ENCODE data around the gene NSD2. TPM values are rescaled to one million over a fixed set of nuclear protein-coding genes. Genes with fewer than 3 reads are reported as not detected.

NSD2 gene
- total and polyA plus RNA-seq, 12 donors: 11.1 to 187 (median 25.2) TPM

DNA sequence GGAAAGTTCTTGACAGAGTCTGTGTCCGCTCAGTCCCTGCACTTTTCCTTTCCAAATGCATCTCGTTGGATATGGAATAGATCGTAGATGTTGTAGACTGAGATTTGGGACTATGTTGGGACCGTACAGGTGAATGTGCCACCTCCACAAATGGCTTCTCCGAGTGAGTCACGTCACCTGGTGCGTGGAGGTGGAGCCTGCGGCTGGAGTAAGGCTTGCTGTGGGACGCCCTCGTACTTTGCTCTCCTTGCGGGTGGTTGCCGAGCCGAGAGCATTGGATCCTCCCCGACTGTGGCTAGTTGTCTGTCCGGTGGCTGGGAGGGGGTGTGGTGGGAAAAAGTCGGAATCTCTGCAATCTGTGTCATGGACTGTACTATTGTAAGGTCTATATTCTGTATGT is 77.0 kb downstream of the NSD2 start:
- Histone ChIP-seq H3K36me3 (replicated peaks in 1 of 2) (no peaks in the 10 kb centered on the region), H3K4me3 (no peak overlapping the region), H3K27ac (no peak overlapping the region), H3K27me3 (no peaks in the 10 kb centered on the region), H3K9me3 (replicated peaks in 1 of 3) (no peaks in the 10 kb centered on the region), H3K4me1 (replicated peaks in 1 of 2) (no peaks in the 10 kb centered on the region)
- 91 to 96% (median 95%) methylated on average over 16 of the region's 16 CpGs for WGBS, 4 donors
- no peak for DNase-seq
- TF ChIP-seq, protein P1, sequence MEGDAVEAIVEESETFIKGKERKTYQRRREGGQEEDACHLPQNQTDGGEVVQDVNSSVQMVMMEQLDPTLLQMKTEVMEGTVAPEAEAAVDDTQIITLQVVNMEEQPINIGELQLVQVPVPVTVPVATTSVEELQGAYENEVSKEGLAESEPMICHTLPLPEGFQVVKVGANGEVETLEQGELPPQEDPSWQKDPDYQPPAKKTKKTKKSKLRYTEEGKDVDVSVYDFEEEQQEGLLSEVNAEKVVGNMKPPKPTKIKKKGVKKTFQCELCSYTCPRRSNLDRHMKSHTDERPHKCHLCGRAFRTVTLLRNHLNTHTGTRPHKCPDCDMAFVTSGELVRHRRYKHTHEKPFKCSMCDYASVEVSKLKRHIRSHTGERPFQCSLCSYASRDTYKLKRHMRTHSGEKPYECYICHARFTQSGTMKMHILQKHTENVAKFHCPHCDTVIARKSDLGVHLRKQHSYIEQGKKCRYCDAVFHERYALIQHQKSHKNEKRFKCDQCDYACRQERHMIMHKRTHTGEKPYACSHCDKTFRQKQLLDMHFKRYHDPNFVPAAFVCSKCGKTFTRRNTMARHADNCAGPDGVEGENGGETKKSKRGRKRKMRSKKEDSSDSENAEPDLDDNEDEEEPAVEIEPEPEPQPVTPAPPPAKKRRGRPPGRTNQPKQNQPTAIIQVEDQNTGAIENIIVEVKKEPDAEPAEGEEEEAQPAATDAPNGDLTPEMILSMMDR (IDR thresholded peaks at IDR 0.05): no peak
- no peak for TF ChIP-seq POLR2A (IDR thresholded peaks at IDR 0.05)
- intact Hi-C loops (cut with DNase I): no loop called here

DNA sequence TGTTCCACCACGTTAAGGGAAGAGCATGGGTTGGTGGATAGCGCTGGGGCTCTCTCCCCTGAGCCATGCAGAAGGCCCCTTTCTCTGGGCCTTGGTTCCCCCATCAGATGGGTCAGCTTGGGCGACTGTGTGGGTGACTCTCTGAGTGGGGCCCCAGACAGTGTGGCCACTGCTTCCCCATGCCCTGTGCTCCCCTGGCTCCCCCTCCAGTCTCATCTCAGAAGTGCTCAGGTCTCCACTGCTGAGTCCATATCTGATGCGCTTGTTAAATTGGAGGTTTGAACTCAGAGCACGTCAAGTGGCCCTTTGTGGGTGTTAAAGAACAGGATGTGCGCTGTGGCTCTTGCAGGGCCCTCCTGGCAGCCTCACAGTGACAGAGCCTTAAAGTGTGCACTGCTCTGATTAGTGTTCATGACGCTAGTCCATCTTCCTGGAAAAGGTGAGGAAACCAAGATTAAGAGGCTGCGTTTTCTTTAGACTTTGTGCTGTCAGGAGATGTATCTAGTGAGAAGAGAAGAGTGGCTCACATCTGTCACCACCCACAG is 77.8 kb downstream of the NSD2 start:
- 93 to 98% (median 96%) methylated on average over 6 to 8 of the region's 8 CpGs for WGBS, 4 donors
- no peaks in the 10 kb centered on the region for H3K4me1 ChIP-seq (replicated peaks in 1 of 2)
- TF ChIP-seq, protein P1 (IDR thresholded peaks at IDR 0.05): no peak
- TF ChIP-seq POLR2A (IDR thresholded peaks at IDR 0.05): no peak
- H3K4me3 ChIP-seq: no peak overlapping the region
- intact Hi-C loops (cut with DNase I): no loop called here
- H3K9me3 ChIP-seq (replicated peaks in 1 of 3): no peaks in the 10 kb centered on the region
- H3K27ac ChIP-seq: no peak overlapping the region
- DNase-seq: no peak
- H3K36me3 ChIP-seq (replicated peaks in 1 of 2): no peaks in the 10 kb centered on the region
- no peaks in the 10 kb centered on the region for H3K27me3 ChIP-seq

DNA sequence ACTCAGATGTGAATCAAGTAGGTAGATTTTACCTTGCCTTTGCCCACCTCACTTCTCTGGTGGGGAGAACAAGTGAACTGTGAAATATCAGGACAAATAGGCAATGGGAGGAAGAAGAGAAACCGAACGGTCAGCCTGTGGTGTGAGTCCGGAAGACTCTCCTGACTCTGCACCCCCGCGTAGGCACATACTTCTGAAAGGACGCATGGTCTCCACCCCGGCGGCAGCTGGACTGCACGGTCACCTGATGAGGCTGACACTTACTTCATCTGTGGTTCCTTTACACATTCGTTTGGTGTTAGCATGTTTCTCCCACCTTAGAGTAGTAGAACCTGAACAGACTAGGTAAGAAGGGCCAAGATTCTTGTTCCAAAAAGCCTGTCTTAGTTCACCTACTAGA is 79.2 kb downstream of the NSD2 start:
- intact Hi-C loops (cut with DNase I): no loop called here
- H3K4me3 ChIP-seq: no peak overlapping the region
- H3K4me1 ChIP-seq (replicated peaks in 1 of 2): no peaks in the 10 kb centered on the region
- no peaks in the 10 kb centered on the region for H3K9me3 ChIP-seq (replicated peaks in 1 of 3)
- peaks cover 0 to 4% of the 10 kb centered on the region in 2 donors for H3K36me3 ChIP-seq (replicated peaks in 1 of 2)
- TF ChIP-seq POLR2A (IDR thresholded peaks at IDR 0.05): no peak
- no peaks in the 10 kb centered on the region for H3K27me3 ChIP-seq
- no peak overlapping the region for H3K27ac ChIP-seq
- DNase-seq: no peak
- 94 to 96% (median 95%) methylated on average over 10 of the region's 10 CpGs for WGBS, 4 donors

DNA sequence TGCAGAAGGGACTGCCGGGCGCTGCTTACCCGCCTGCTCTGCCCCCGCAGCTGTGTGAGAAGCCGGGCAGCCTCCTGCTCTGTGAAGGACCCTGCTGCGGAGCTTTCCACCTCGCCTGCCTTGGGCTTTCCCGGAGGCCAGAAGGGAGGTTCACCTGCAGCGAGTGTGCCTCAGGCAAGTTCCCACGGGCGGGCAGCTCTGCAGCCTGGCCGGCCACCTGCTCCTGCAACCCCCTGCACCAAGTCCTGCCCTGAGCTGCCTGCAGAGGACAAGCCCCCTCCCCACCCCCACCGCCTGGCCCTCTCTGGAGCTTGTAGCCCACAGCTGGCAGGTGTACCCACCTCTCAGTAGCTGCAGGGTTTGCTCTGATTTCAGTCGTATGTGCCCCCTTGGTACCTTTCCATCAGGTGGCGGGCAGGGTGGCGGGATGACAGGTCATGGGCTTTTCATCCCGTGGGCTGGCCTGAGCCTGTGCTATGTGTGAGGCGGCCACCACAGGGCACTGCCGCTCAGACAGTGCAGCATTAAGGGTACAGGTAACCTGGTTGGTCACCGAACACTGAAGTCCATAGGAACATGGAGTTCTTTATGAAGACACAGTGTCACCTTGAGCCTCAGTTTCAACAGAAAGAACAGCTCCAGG is 81.0 kb downstream of the NSD2 start:
- no peak for DNase-seq
- no peak for TF ChIP-seq POLR2A (IDR thresholded peaks at IDR 0.05)
- TF ChIP-seq, protein P1 (IDR thresholded peaks at IDR 0.05): no peak
- 93 to 98% (median 94%) methylated on average over 10 to 20 of the region's 20 CpGs for WGBS, 4 donors
- intact Hi-C loops (cut with DNase I): no loop called here
- H3K4me3 ChIP-seq: no peak overlapping the region
- no peak overlapping the region for H3K27ac ChIP-seq
- H3K36me3 ChIP-seq (replicated peaks in 1 of 2): peaks cover 0 to 7% of the 10 kb centered on the region in 2 donors
- no peaks in the 10 kb centered on the region for H3K9me3 ChIP-seq (replicated peaks in 1 of 3)
- H3K27me3 ChIP-seq: no peaks in the 10 kb centered on the region
- H3K4me1 ChIP-seq (replicated peaks in 1 of 2): no peaks in the 10 kb centered on the region

DNA sequence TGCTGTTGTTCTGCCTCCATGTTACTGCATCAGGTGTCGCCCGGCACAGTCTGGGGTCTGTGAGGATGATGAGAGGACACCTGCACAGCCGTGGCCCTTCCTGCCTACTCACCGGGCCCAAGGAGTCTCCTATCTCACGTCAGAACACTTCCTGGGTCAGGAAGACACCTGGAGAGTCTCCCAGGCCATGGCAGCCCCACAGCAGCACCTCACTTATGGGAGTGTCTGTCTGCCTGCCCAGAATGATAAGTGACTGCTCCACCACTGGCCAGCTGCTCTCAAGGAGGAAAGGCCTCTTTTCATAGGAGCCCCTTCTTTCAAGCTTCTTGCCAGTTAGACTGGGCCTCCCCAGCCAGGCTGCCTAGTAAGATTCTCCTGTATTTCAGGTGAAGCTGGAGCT is 81.5 kb downstream of the NSD2 start:
- Histone ChIP-seq H3K27ac (no peak overlapping the region), H3K9me3 (replicated peaks in 1 of 3) (no peaks in the 10 kb centered on the region), H3K4me1 (replicated peaks in 1 of 2) (no peaks in the 10 kb centered on the region), H3K27me3 (no peaks in the 10 kb centered on the region), H3K36me3 (replicated peaks in 1 of 2) (peaks cover 0 to 7% of the 10 kb centered on the region in 2 donors), H3K4me3 (no peak overlapping the region)
- TF ChIP-seq, protein P1 (IDR thresholded peaks at IDR 0.05): no peak
- TF ChIP-seq POLR2A (IDR thresholded peaks at IDR 0.05): no peak
- WGBS, 4 donors: 88 to 95% (median 90%) methylated on average over 5 of the region's 5 CpGs; no CpG with 5 or more reads in 1 of the 4 donors
- no peak for DNase-seq
- intact Hi-C loops (cut with DNase I): no loop called here
